ENCODE results near the gene SOX11. TPM values are rescaled to one million over a fixed set of nuclear protein-coding genes. Genes with fewer than 3 reads are reported as not detected.
"Not testable (repeated sequence)": the region's sequence is repeated elsewhere in the genome, so short reads cannot be mapped to it uniquely, and the experiment has no call there.

SOX11 gene
- not detected for total RNA-seq

- Mint-ChIP-seq H3K9me3 (no peaks in the 10 kb centered on the region), H3K36me3 (ENCODE audit: low read depth) (peaks cover 7% of the 10 kb centered on the region), H3K27me3 (ENCODE audit: low read depth) (peaks cover 58% of the 10 kb centered on the region), H3K4me3 (no peak within 1 kb of the TSS), H3K27ac (no peak within 1 kb of the TSS), H3K4me1 (ENCODE audit: low read depth) (peaks cover 21% of the 10 kb centered on the region)
- CTCF ChIA-PET, result no interaction called here
- intact Hi-C loops (cut with micrococcal nuclease), result no loop called here
- DNase-seq, result no peak
Observed at GRCh38 chr2:5691985-5692529, at the start of gene SOX11. Gene SOX11 (plus strand): TSS chr2:5692384. CDS start chr2:5692722, 338 bp downstream.

GRCh38 chr2:5652734-5653133 is 39.5 kb upstream of the SOX11 start:
- H3K27ac Mint-ChIP-seq; CTCF ChIA-PET; H3K36me3 Mint-ChIP-seq (ENCODE audit: low read depth); DNase-seq; H3K4me3 Mint-ChIP-seq; H3K4me1 Mint-ChIP-seq (ENCODE audit: low read depth); H3K9me3 Mint-ChIP-seq; intact Hi-C loops (cut with micrococcal nuclease); H3K27me3 Mint-ChIP-seq (ENCODE audit: low read depth): not testable (repeated sequence)

DNA sequence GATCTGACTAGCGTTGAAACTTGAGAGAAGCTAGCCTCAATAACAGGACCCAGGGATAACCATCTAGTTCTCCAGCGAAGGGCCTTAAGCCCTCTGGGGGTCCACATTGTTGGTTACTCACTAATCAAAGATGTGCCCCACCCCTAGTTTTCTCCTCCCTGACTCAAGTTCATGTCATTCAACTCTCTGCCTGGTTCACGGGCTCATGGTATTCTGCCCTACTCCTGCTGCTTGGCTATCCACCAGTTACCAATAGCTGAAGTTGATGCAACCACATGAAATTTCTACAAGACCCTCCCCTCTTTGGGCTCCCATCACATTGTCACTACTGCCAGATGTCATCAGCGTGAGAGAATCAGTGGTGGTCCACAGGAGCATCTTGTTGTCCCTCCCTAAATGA is 38.4 kb upstream of the SOX11 start:
- DNase-seq; H3K27ac Mint-ChIP-seq; H3K4me1 Mint-ChIP-seq (ENCODE audit: low read depth); H3K27me3 Mint-ChIP-seq (ENCODE audit: low read depth); H3K9me3 Mint-ChIP-seq; intact Hi-C loops (cut with micrococcal nuclease); H3K4me3 Mint-ChIP-seq; H3K36me3 Mint-ChIP-seq (ENCODE audit: low read depth); CTCF ChIA-PET: not testable (repeated sequence)

GRCh38 chr2:5657231-5657630 is 35.0 kb upstream of the SOX11 start:
- no peak for DNase-seq
- H3K27ac Mint-ChIP-seq, result no peak overlapping the region
- intact Hi-C loops (cut with micrococcal nuclease), result no loop called here
- no peak overlapping the region for H3K4me3 Mint-ChIP-seq
- no peaks in the 10 kb centered on the region for H3K36me3 Mint-ChIP-seq (ENCODE audit: low read depth)
- CTCF ChIA-PET, result no interaction called here
- peaks cover 4% of the 10 kb centered on the region for H3K9me3 Mint-ChIP-seq
- H3K27me3 Mint-ChIP-seq (ENCODE audit: low read depth), result peaks cover 7% of the 10 kb centered on the region
- H3K4me1 Mint-ChIP-seq (ENCODE audit: low read depth), result no peaks in the 10 kb centered on the region

GRCh38 chr2:5660591-5660990 is 31.6 kb upstream of the SOX11 start:
- intact Hi-C loops (cut with micrococcal nuclease), result no loop called here
- Mint-ChIP-seq H3K36me3 (ENCODE audit: low read depth) (no peaks in the 10 kb centered on the region), H3K9me3 (peaks cover 3% of the 10 kb centered on the region), H3K27ac (no peak overlapping the region), H3K27me3 (ENCODE audit: low read depth) (peaks cover 7% of the 10 kb centered on the region), H3K4me1 (ENCODE audit: low read depth) (no peaks in the 10 kb centered on the region), H3K4me3 (no peak overlapping the region)
- no peak for DNase-seq
- CTCF ChIA-PET, result no interaction called here

DNA sequence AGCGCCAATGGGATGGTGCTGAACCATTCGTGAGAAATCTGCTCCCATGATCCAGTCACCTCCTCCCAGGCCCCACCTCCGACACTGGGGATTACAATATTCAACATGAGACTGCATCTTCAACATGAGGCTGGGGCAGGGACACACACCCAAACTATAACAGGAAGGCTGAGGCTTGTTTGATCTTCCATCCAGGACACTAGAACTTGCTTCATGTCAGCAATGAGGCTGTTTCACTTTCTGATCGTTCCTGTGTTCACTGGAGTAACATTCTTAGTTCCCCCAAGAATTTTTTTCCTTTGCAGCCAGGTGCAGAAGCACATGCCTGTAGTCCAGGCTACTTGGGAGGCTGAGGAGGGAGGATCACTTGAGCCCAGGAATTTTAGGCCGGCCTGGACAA is 30.8 kb upstream of the SOX11 start:
- H3K27me3 Mint-ChIP-seq (ENCODE audit: low read depth), result peaks cover 5% of the 10 kb centered on the region
- H3K9me3 Mint-ChIP-seq, result peaks cover 3% of the 10 kb centered on the region
- intact Hi-C loops (cut with micrococcal nuclease), result no loop called here
- DNase-seq, result no peak
- no peak overlapping the region for H3K4me3 Mint-ChIP-seq
- no peaks in the 10 kb centered on the region for H3K4me1 Mint-ChIP-seq (ENCODE audit: low read depth)
- no peaks in the 10 kb centered on the region for H3K36me3 Mint-ChIP-seq (ENCODE audit: low read depth)
- CTCF ChIA-PET, result no interaction called here
- no peak overlapping the region for H3K27ac Mint-ChIP-seq

- intact Hi-C loops (cut with micrococcal nuclease), result no loop called here
- H3K27ac Mint-ChIP-seq, result no peak overlapping the region
- no peak overlapping the region for H3K4me3 Mint-ChIP-seq
- H3K9me3 Mint-ChIP-seq, result peaks cover 3% of the 10 kb centered on the region
- no peaks in the 10 kb centered on the region for H3K4me1 Mint-ChIP-seq (ENCODE audit: low read depth)
- CTCF ChIA-PET, result no interaction called here
- no peak for DNase-seq
- H3K36me3 Mint-ChIP-seq (ENCODE audit: low read depth), result no peaks in the 10 kb centered on the region
- H3K27me3 Mint-ChIP-seq (ENCODE audit: low read depth), result peaks cover 1% of the 10 kb centered on the region
Observed at GRCh38 chr2:5664278-5664681, 27.9 kb upstream of the SOX11 start.

- H3K4me3 Mint-ChIP-seq, result no peak overlapping the region
- H3K27ac Mint-ChIP-seq, result no peak overlapping the region
- H3K9me3 Mint-ChIP-seq, result peaks cover 3% of the 10 kb centered on the region
- H3K36me3 Mint-ChIP-seq (ENCODE audit: low read depth), result no peaks in the 10 kb centered on the region
- CTCF ChIA-PET, result no interaction called here
- intact Hi-C loops (cut with micrococcal nuclease), result no loop called here
- DNase-seq, result no peak
- no peaks in the 10 kb centered on the region for H3K4me1 Mint-ChIP-seq (ENCODE audit: low read depth)
- H3K27me3 Mint-ChIP-seq (ENCODE audit: low read depth), result peaks cover 1% of the 10 kb centered on the region
Observed at GRCh38 chr2:5665066-5665465, 27.1 kb upstream of the SOX11 start.

DNA sequence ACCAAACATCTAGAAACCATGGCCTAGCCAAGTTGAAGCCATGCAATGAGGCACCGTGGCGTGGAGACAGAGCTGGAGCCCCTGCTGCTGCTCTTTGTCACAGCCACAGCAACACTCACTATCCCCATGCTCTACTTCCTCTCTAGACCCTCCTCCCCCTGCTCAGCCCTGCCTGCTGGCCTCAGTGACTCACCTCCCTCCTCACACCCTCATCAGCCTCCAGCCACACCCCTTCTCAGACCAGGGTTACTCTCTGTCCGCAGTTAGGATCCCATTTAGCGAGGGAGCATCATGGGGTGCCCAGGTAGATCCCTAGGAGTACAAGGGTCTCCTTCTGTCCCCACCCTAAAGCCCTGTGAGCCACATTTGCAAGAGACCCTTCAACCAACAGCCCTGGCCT is 25.4 kb upstream of the SOX11 start:
- intact Hi-C loops (cut with micrococcal nuclease), result no loop called here
- peaks cover 1% of the 10 kb centered on the region for H3K27me3 Mint-ChIP-seq (ENCODE audit: low read depth)
- CTCF ChIA-PET, result no interaction called here
- H3K4me1 Mint-ChIP-seq (ENCODE audit: low read depth), result no peaks in the 10 kb centered on the region
- H3K9me3 Mint-ChIP-seq, result peaks cover 3% of the 10 kb centered on the region
- no peak for DNase-seq
- no peak overlapping the region for H3K27ac Mint-ChIP-seq
- no peak overlapping the region for H3K4me3 Mint-ChIP-seq
- no peaks in the 10 kb centered on the region for H3K36me3 Mint-ChIP-seq (ENCODE audit: low read depth)

- H3K36me3 Mint-ChIP-seq (ENCODE audit: low read depth); intact Hi-C loops (cut with micrococcal nuclease); H3K4me1 Mint-ChIP-seq (ENCODE audit: low read depth); H3K27me3 Mint-ChIP-seq (ENCODE audit: low read depth); H3K27ac Mint-ChIP-seq; CTCF ChIA-PET; DNase-seq; H3K9me3 Mint-ChIP-seq; H3K4me3 Mint-ChIP-seq: not testable (repeated sequence)
Observed at GRCh38 chr2:5667655-5668054, 24.5 kb upstream of the SOX11 start.

DNA sequence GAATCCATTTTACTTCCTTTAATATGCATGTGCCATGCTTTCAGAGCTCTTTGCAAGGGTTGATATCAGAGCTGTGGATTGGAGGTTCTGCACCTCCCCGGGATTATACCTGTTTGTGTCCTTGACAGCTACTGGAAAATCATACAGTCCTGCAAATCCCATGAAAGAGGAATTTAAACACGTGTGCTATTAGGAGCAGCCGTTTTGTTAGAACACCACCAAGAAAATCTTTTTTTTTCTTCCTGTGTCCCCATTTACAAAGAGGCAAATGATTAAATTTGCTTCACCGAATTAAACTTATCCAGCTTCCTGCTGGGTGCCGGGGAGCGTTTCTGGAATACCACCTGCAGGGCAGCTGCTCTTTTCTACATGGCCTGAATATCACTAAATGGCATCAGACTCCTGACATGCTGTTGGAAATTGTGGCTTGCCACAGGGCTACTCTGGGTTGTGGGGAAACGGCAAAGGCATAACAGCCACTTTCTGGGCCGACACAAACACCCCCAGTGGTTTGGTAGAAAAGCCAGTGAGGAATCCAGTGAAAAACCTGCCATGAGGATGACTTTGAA is 23.4 kb upstream of the SOX11 start:
- H3K9me3 Mint-ChIP-seq, result no peaks in the 10 kb centered on the region
- H3K4me1 Mint-ChIP-seq (ENCODE audit: low read depth), result no peaks in the 10 kb centered on the region

DNA sequence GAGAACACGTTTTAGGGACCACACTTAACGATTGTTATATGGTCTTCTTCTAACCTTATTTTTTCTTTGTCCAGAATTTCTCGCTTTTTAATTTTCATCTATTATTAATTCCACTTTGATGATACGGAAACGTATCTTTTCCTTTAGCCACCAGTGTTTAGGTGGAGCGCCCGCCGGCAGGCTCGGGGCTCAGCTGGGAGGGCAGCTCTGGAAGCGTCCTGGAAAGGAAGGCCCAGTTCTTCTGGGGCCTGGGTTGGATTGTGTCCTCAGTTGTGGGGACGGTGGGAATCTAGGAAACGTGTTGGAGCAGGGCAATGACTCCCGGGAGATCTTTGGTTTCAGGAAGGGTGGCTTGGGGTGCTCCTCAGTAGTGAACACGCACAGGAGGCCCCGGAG is 19.4 kb upstream of the SOX11 start:
- Mint-ChIP-seq H3K27me3 (ENCODE audit: low read depth) (peaks cover 34% of the 10 kb centered on the region), H3K4me3 (no peak overlapping the region), H3K27ac (no peak overlapping the region), H3K36me3 (ENCODE audit: low read depth) (peaks cover 2% of the 10 kb centered on the region), H3K9me3 (no peaks in the 10 kb centered on the region), H3K4me1 (ENCODE audit: low read depth) (no peaks in the 10 kb centered on the region)
- DNase-seq, result no peak
- CTCF ChIA-PET, result no interaction called here
- intact Hi-C loops (cut with micrococcal nuclease), result no loop called here

More for the DNA sequence above, 23.4 kb upstream of the SOX11 start:
- no peak overlapping the region for H3K4me3 Mint-ChIP-seq
- H3K27me3 Mint-ChIP-seq (ENCODE audit: low read depth), result peaks cover 13% of the 10 kb centered on the region
- DNase-seq, result no peak
- peaks cover 2% of the 10 kb centered on the region for H3K36me3 Mint-ChIP-seq (ENCODE audit: low read depth)
- CTCF ChIA-PET, result no interaction called here
- intact Hi-C loops (cut with micrococcal nuclease), result no loop called here
- H3K27ac Mint-ChIP-seq, result no peak overlapping the region

GRCh38 chr2:5673145-5674025 is 18.8 kb upstream of the SOX11 start:
- Mint-ChIP-seq H3K9me3 (no peaks in the 10 kb centered on the region), H3K4me3 (no peak overlapping the region), H3K4me1 (ENCODE audit: low read depth) (no peaks in the 10 kb centered on the region), H3K36me3 (ENCODE audit: low read depth) (peaks cover 2% of the 10 kb centered on the region), H3K27ac (no peak overlapping the region), H3K27me3 (ENCODE audit: low read depth) (peaks cover 34% of the 10 kb centered on the region)
- intact Hi-C loops (cut with micrococcal nuclease), result no loop called here
- CTCF ChIA-PET, result no interaction called here
- no peak for DNase-seq
